Mesendoderm (in vitro differentiated cells): ENCODE results near the gene TMEM121B.

Source experiments
- DNase-seq: peaks from one replicate; pipeline ENCODE4 v3.0.0; 2013
- H2AK5ac ChIP-seq: 2 replicates; pipeline ENCODE4 v1.6.1; 2013; ENCODE audit warnings: low read length, inconsistent platforms
- H2BK120ac ChIP-seq: 2 replicates; pipeline ENCODE4 v1.6.1; 2013; ENCODE audit warnings: low read depth, mild to moderate bottlenecking, low read length, moderate library complexity, mixed read lengths
- H2BK15ac ChIP-seq: replicated peaks from 2 replicates; pipeline ENCODE4 v1.6.1; 2013; ENCODE audit warnings: low read depth, mild to moderate bottlenecking, moderate library complexity
- H2BK5ac ChIP-seq: 2 replicates; pipeline ENCODE4 v1.6.1; 2013; ENCODE audit warnings: low read length, inconsistent platforms
- H3K18ac ChIP-seq: 2 replicates; pipeline ENCODE4 v1.6.1; 2013; ENCODE audit warnings: mild to moderate bottlenecking, low read length, mixed read lengths
- H3K23ac ChIP-seq: one replicate; pipeline ENCODE4 v1.6.1; 2013; ENCODE audit warnings: low read length
- H3K27ac ChIP-seq: 2 replicates; pipeline ENCODE4 v1.5.1; 2013; ENCODE audit warnings: low read depth, mild to moderate bottlenecking, inconsistent platforms, low read length, moderate library complexity
- H3K27me3 ChIP-seq: 2 replicates; pipeline ENCODE4 v1.6.1; 2013; ENCODE audit warnings: low read length, control low read depth, mild to moderate bottlenecking, inconsistent platforms; ENCODE audit not compliant: insufficient read depth, poor library complexity
- H3K36me3 ChIP-seq: 2 replicates; pipeline ENCODE4 v1.6.1; 2013; ENCODE audit warnings: low read length, inconsistent platforms; ENCODE audit not compliant: control insufficient read depth, insufficient read depth
- H3K4ac ChIP-seq: one replicate; pipeline ENCODE4 v1.6.1; 2013; ENCODE audit warnings: low read depth, mild to moderate bottlenecking, low read length, moderate library complexity
- H3K4me1 ChIP-seq: 2 replicates; pipeline ENCODE4 v1.6.1; 2013; ENCODE audit warnings: low read depth, low read length, inconsistent platforms; ENCODE audit not compliant: control insufficient read depth
- H3K4me2 ChIP-seq: 2 replicates; pipeline ENCODE4 v1.6.1; 2013; ENCODE audit warnings: low read length
- H3K4me3 ChIP-seq: 2 replicates; pipeline ENCODE4 v1.5.1; 2013; ENCODE audit warnings: mild to moderate bottlenecking, low read length
- H3K56ac ChIP-seq: one replicate; pipeline ENCODE4 v1.6.1; 2013; ENCODE audit warnings: low read length
- H3K79me1 ChIP-seq: 2 replicates; pipeline ENCODE4 v1.6.1; 2013; ENCODE audit warnings: low read length, inconsistent platforms
- H3K79me2 ChIP-seq: 2 replicates; pipeline ENCODE4 v1.6.1; 2013; ENCODE audit warnings: mild to moderate bottlenecking, low read length; ENCODE audit not compliant: control insufficient read depth, insufficient read depth
- H3K9ac ChIP-seq: 2 replicates; pipeline ENCODE4 v1.6.1; 2013; ENCODE audit warnings: low read length, inconsistent platforms
- H4K5ac ChIP-seq: one replicate; pipeline ENCODE4 v1.6.1; 2013; ENCODE audit warnings: low read length
- H4K8ac ChIP-seq: one replicate; pipeline ENCODE4 v1.6.1; 2013; ENCODE audit warnings: low read depth, mild to moderate bottlenecking, control low read depth, low read length, moderate library complexity
- WGBS: extraction: QIAGEN DNeasy Blood & Tissue Kit; methylation state at CpG from one replicate; pipeline ENCODE4 v1.1.7; 2013; ENCODE audit warnings: low lambda C conversion rate, missing lambda C conversion rate; ENCODE audit not compliant: insufficient coverage; ENCODE audit errors: extremely low coverage; 5-methylcytosine and 5-hydroxymethylcytosine counted together

Gene TMEM121B

GRCh38 chr22:17137861-17138425, 16.8 kb upstream of the TMEM121B start:
- Histone ChIP-seq H3K56ac (no peak overlapping the region), H3K23ac (no peak overlapping the region), H3K79me2 (no peaks in the 10 kb centered on the region), H2BK5ac (no peak overlapping the region), H2BK15ac (no peak overlapping the region), H3K4me3 (no peak overlapping the region), H2AK5ac (no peak overlapping the region), H3K27me3 (no peaks in the 10 kb centered on the region), H3K27ac (no peak overlapping the region), H3K4me2 (no peak overlapping the region), H3K79me1 (no peaks in the 10 kb centered on the region), H3K4ac (no peak overlapping the region), H3K36me3 (no peaks in the 10 kb centered on the region), H3K4me1 (no peaks in the 10 kb centered on the region), H4K8ac (no peak overlapping the region), H3K18ac (no peak overlapping the region), H4K5ac (no peak overlapping the region), H3K9ac (no peak overlapping the region), H2BK120ac (no peak overlapping the region)
- no peak for DNase-seq
- no CpG with 5 or more reads among the region's 17 CpGs for WGBS

DNA sequence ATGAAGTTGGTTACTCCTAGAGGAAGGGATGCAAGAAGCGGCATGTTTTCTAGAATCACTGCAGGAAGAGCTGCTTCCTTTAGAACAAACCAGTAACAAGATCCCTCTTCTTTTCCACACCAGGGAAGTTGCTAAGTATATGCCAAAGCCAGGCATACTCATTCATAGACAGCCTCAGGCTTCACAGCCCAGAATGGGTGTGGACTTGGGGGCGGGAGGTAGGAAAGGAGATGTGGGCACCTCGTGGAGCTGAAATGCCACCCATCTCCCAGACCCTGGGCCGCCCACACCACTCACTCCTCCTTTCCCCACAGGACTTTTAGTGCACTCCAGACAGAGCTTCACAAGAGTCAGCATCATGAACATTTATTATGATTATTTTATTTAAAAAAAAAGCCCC, 16.0 kb upstream of the TMEM121B start:
- Histone ChIP-seq H3K27ac (no peak overlapping the region), H3K4ac (no peak overlapping the region), H3K79me2 (no peaks in the 10 kb centered on the region), H3K4me2 (no peak overlapping the region), H3K79me1 (no peaks in the 10 kb centered on the region), H3K56ac (no peak overlapping the region), H3K23ac (no peak overlapping the region), H3K4me3 (no peak overlapping the region), H2BK120ac (no peak overlapping the region), H3K4me1 (no peaks in the 10 kb centered on the region), H3K18ac (no peak overlapping the region), H3K27me3 (no peaks in the 10 kb centered on the region), H2AK5ac (no peak overlapping the region), H2BK15ac (no peak overlapping the region), H3K36me3 (no peaks in the 10 kb centered on the region), H4K5ac (no peak overlapping the region), H3K9ac (no peak overlapping the region), H4K8ac (no peak overlapping the region), H2BK5ac (no peak overlapping the region)
- no CpG with 5 or more reads among the region's 4 CpGs for WGBS
- no peak for DNase-seq

DNA sequence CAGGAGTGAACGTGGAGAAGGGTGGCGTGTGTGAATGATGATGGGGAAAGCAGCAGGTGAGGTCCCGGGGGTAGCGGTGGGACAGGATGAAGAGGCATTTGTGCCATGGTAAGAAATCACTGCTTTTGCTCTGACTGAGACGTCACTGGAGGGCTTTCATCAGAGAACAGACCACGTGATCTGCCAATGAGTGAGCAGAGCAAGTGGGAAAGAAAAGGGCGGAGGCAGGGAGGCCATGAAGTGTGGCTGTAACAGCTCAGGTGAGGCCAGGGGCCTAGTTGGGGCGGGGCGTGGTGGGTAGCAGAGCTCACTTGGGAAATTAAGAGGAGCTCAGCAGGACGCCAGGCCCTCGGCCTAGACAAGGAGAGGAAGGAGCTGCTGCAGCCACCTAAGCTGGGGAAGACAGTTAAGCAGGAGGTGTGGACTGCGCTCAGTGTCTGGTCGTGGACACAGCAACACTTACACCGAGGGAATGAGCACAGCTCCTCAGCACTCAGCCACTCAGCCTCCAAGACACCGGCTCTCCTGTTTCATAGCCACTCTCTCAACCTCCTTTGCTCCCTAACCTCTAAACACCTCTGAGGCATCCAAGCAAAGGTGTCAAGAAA, 14.1 kb upstream of the TMEM121B start:
- DNase-seq: no peak
- no peak overlapping the region for H4K8ac ChIP-seq
- no CpG with 5 or more reads among the region's 15 CpGs for WGBS
- H3K79me1 ChIP-seq: no peaks in the 10 kb centered on the region
- H2BK5ac ChIP-seq: no peak overlapping the region
- H2AK5ac ChIP-seq: no peak overlapping the region
- no peaks in the 10 kb centered on the region for H3K36me3 ChIP-seq
- H3K27ac ChIP-seq: no peak overlapping the region
- no peaks in the 10 kb centered on the region for H3K79me2 ChIP-seq
- H3K23ac ChIP-seq: no peak overlapping the region
- H4K5ac ChIP-seq: no peak overlapping the region
- no peak overlapping the region for H3K4me2 ChIP-seq
- no peak overlapping the region for H3K9ac ChIP-seq
- H2BK120ac ChIP-seq: no peak overlapping the region
- H3K4me3 ChIP-seq: no peak overlapping the region
- H3K27me3 ChIP-seq: no peaks in the 10 kb centered on the region
- H3K4me1 ChIP-seq: no peaks in the 10 kb centered on the region
- H2BK15ac ChIP-seq: no peak overlapping the region
- no peak overlapping the region for H3K56ac ChIP-seq
- H3K18ac ChIP-seq: no peak overlapping the region
- H3K4ac ChIP-seq: no peak overlapping the region

DNA sequence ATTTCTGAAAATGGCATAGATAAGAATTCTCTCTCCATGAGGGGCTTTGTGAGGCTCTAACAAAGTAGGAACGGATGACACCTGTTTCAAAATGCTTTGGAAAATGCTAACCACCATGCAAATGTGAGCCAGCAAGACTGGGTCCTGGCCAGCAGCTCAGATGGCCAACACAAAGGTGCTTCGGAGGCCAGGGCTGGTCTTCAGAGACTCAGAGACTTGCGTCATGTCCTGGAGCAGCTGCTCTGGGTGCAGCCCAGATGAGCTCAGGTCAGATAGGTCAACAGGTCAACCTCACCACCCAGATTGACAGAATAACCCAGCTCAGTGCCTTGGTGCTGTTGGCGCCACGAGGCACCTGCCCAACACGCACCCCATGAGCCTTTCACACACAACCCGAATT, 12.0 kb upstream of the TMEM121B start:
- H3K4me2 ChIP-seq: no peak overlapping the region

GRCh38 chr22:17132112-17132511, 11.0 kb upstream of the TMEM121B start:
- DNase-seq: no peak
- Histone ChIP-seq H3K79me2 (no peaks in the 10 kb centered on the region), H2BK5ac (no peak overlapping the region), H3K79me1 (no peaks in the 10 kb centered on the region), H3K18ac (no peak overlapping the region), H3K27ac (no peak overlapping the region), H3K36me3 (no peaks in the 10 kb centered on the region), H3K4me2 (no peak overlapping the region), H3K4me3 (no peak overlapping the region), H2AK5ac (no peak overlapping the region), H3K23ac (no peak overlapping the region), H2BK120ac (no peak overlapping the region), H3K27me3 (no peaks in the 10 kb centered on the region), H2BK15ac (no peak overlapping the region), H3K9ac (no peak overlapping the region), H3K4me1 (no peaks in the 10 kb centered on the region), H3K4ac (no peak overlapping the region), H4K5ac (no peak overlapping the region), H4K8ac (no peak overlapping the region), H3K56ac (no peak overlapping the region)
- no CpG with 5 or more reads among the region's 2 CpGs for WGBS

More for the DNA sequence above, 12.0 kb upstream of the TMEM121B start:
- Histone ChIP-seq H4K5ac (no peak overlapping the region), H3K56ac (no peak overlapping the region), H3K36me3 (no peaks in the 10 kb centered on the region), H2BK5ac (no peak overlapping the region), H3K27me3 (no peaks in the 10 kb centered on the region), H2AK5ac (no peak overlapping the region), H4K8ac (no peak overlapping the region), H3K79me2 (no peaks in the 10 kb centered on the region), H3K4me3 (no peak overlapping the region), H3K18ac (no peak overlapping the region), H2BK120ac (no peak overlapping the region), H3K4ac (no peak overlapping the region), H3K4me1 (no peaks in the 10 kb centered on the region), H2BK15ac (no peak overlapping the region), H3K79me1 (no peaks in the 10 kb centered on the region), H3K9ac (no peak overlapping the region), H3K23ac (no peak overlapping the region), H3K27ac (no peak overlapping the region)
- no peak for DNase-seq
- WGBS: no CpG with 5 or more reads among the region's 7 CpGs

DNA sequence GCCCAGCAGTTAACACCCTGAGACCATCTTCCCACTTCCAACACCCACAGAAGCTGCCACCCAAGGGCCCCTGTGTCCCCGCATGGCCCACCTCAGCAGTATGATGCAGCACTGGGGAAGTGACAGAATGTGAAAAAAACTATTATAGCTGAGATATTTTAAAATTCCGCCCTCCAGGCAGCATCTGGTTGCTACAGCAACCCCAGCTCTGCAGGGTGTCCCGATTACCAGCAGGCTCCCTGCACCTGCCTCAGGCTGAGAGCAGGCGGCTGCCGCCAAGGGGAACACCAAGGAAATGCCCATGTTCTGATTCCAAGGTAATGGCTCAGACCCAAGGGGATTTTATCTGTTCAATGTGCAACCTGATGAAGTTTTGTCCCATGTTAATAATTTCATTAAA, 10.5 kb upstream of the TMEM121B start:
- H3K4me3 ChIP-seq: no peak overlapping the region
- no peak overlapping the region for H2BK15ac ChIP-seq
- H3K79me2 ChIP-seq: no peaks in the 10 kb centered on the region
- H4K8ac ChIP-seq: no peak overlapping the region
- H3K23ac ChIP-seq: no peak overlapping the region
- no peaks in the 10 kb centered on the region for H3K36me3 ChIP-seq
- no peaks in the 10 kb centered on the region for H3K4me1 ChIP-seq
- H3K9ac ChIP-seq: no peak overlapping the region
- WGBS: no CpG with 5 or more reads among the region's 5 CpGs
- no peak overlapping the region for H2BK5ac ChIP-seq
- H2BK120ac ChIP-seq: no peak overlapping the region
- H3K4ac ChIP-seq: no peak overlapping the region
- no peak overlapping the region for H4K5ac ChIP-seq
- H3K27me3 ChIP-seq: no peaks in the 10 kb centered on the region
- peak; percentile 49 for DNase-seq
- H3K4me2 ChIP-seq: no peak overlapping the region
- H3K79me1 ChIP-seq: no peaks in the 10 kb centered on the region
- no peak overlapping the region for H3K27ac ChIP-seq
- H3K18ac ChIP-seq: no peak overlapping the region
- no peak overlapping the region for H3K56ac ChIP-seq
- H2AK5ac ChIP-seq: no peak overlapping the region
